GM23338 (cell line): Measurements from ENCODE around the gene EHF. TPM values are rescaled to one million over a fixed set of nuclear protein-coding genes. Genes with fewer than 3 reads are reported as not detected.

Experiments
- ATAC-seq: fragments of 200-7000 bp; cut with Tn5 transposase; 3 replicates; pipeline ENCODE4 v1.9.1; 2020
- DNase-seq: peaks from one replicate; pipeline ENCODE4 v3.0.0-alpha.2; 2015; ENCODE audit warnings: low spot score
- H2AFZ ChIP-seq: fragments of 200-600 bp; sonication (generic); 2 replicates; pipeline ENCODE4 v1.8.0; 2016; ENCODE audit warnings: antibody characterized with exemption, mild to moderate bottlenecking, moderate library complexity
- H3F3A ChIP-seq: fragments of 200-600 bp; sonication (generic); replicated peaks from 2 replicates; pipeline ENCODE4 v1.8.0; 2017; ENCODE audit warnings: antibody characterized with exemption, mixed run types, low read depth
- H3K27ac ChIP-seq: fragments of 200-600 bp; sonication (generic); 2 replicates; pipeline ENCODE4 v1.6.1; 2016; ENCODE audit warnings: low read depth
- H3K27me3 ChIP-seq: fragments of 200-600 bp; sonication (generic); 2 replicates; pipeline ENCODE4 v1.8.0; 2016; ENCODE audit warnings: mild to moderate bottlenecking, mixed run types, moderate library complexity; ENCODE audit not compliant: insufficient read depth
- H3K36me3 ChIP-seq: fragments of 200-600 bp; sonication (generic); 2 replicates; pipeline ENCODE4 v1.8.0; 2016; ENCODE audit warnings: mild to moderate bottlenecking; ENCODE audit not compliant: insufficient read depth
- H3K4me1 ChIP-seq: fragments of 200-600 bp; sonication (generic); 2 replicates; pipeline ENCODE4 v1.8.0; 2016; ENCODE audit warnings: mild to moderate bottlenecking, moderate library complexity; ENCODE audit not compliant: insufficient read depth
- H3K4me2 ChIP-seq: fragments of 200-600 bp; sonication (generic); 2 replicates; pipeline ENCODE4 v1.7.1; 2017; ENCODE audit warnings: mixed run types
- H3K4me3 ChIP-seq: fragments of 200-600 bp; sonication (generic); 2 replicates; pipeline ENCODE4 v1.6.1; 2016; ENCODE audit warnings: mixed run types
- H3K79me2 ChIP-seq: fragments of 200-600 bp; sonication (generic); replicated peaks from 2 replicates; pipeline ENCODE4 v1.8.0; 2017; ENCODE audit warnings: mild to moderate bottlenecking; ENCODE audit not compliant: insufficient read depth
- H3K9me2 ChIP-seq: fragments of 200-600 bp; sonication (generic); 2 replicates; pipeline ENCODE4 v1.8.0; 2017; ENCODE audit not compliant: insufficient read depth
- H4K20me1 ChIP-seq: fragments of 200-600 bp; sonication (generic); replicated peaks from 2 replicates; pipeline ENCODE4 v1.8.0; 2017; ENCODE audit warnings: mild to moderate bottlenecking; ENCODE audit not compliant: insufficient read depth
- H3K27ac Mint-ChIP-seq: 2 replicates; pipeline ENCODE4 v1.8.0; 2020; ENCODE audit warnings: inconsistent platforms, mild to moderate bottlenecking, moderate library complexity, mixed read lengths
- H3K27me3 Mint-ChIP-seq: 3 replicates; pipeline ENCODE4 v1.8.0; 2022; ENCODE audit warnings: low read depth, mild to moderate bottlenecking, moderate library complexity, mixed read lengths, inconsistent platforms; ENCODE audit not compliant: insufficient read depth, poor library complexity
- H3K36me3 Mint-ChIP-seq: 3 replicates; pipeline ENCODE4 v1.8.0; 2021; ENCODE audit warnings: low read depth, mild to moderate bottlenecking, inconsistent platforms, moderate library complexity, mixed read lengths
- H3K4me1 Mint-ChIP-seq: 3 replicates; pipeline ENCODE4 v1.8.0; 2020; ENCODE audit warnings: mild to moderate bottlenecking, inconsistent platforms, mixed read lengths
- H3K4me3 Mint-ChIP-seq: 3 replicates; pipeline ENCODE4 v1.8.0; 2021; ENCODE audit warnings: moderate library complexity, mild to moderate bottlenecking, inconsistent platforms, mixed read lengths
- H3K9me3 Mint-ChIP-seq: 3 replicates; pipeline ENCODE4 v1.8.0; 2020; ENCODE audit warnings: moderate library complexity, mild to moderate bottlenecking, inconsistent platforms, mixed read lengths
- NANOG ChIP-seq: IDR thresholded peaks from 2 replicates; pipeline ENCODE4 v1.6.1; 2016; ENCODE audit warnings: antibody characterized with exemption, borderline replicate concordance
- ZNF331 ChIP-seq: fragments of 250-450 bp; sonication (Bioruptor Pico); IDR thresholded peaks from 2 replicates; pipeline ENCODE4 v1.5.0; 2020; ENCODE audit warnings: low read depth, mild to moderate bottlenecking, moderate library complexity
- polyA plus RNA-seq: library from polyadenylated mRNA; unstranded; fragments of >200 nt; fragmentation: Nextera tagmentation; extraction: Ambion mirVana; gene quantifications from 2 replicates; pipeline ENCODE4 v1.2.1, GENCODE V29; 2016
- total RNA-seq: library from RNA; depleted of rRNA; stranded (reverse); fragments of >200 nt; shearing (Covaris generic); gene quantifications from 2 replicates; pipeline ENCODE4 v1.2.3, GENCODE V29; 2014; rRNA removed

The EHF gene
- total and polyA plus RNA-seq, 2 experiments from 2014 or later = not detected

DNA sequence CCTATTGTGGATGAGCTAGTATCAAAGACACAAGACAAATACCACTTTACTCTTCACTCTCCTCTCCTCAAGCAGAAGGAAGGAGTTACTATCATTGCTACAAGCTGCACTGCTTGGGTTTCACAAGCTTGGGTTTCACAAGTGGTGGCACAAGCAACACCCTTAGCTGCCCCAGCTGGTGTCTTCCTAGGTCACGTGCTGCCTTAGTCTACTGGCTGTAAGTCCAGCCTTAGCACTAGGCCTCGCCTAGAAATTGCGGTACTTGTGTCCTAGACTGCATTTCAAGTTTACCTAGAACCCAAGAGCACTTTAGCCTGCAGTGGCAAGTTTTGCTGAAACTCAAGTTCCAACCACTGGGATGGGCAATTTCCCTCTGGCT is 86.6 kb downstream of the EHF start:
- DNase-seq (no peak), ATAC-seq (no peak)
- Mint-ChIP-seq H3K4me1 (no peaks in the 10 kb centered on the region), H3K27me3 (no peaks in the 10 kb centered on the region), H3K9me3 (peaks cover 34% of the 10 kb centered on the region), H3K4me3 (no peak overlapping the region), H3K27ac (no peak overlapping the region), H3K36me3 (peaks cover 62% of the 10 kb centered on the region)
- peaks cover 26% of the 10 kb centered on the region for H3K36me3 ChIP-seq
- no peaks in the 10 kb centered on the region for H3F3A ChIP-seq
- no peaks in the 10 kb centered on the region for H3K27me3 ChIP-seq
- H3K9me2 ChIP-seq = no peaks in the 10 kb centered on the region
- no peak overlapping the region for H3K27ac ChIP-seq
- H2AFZ ChIP-seq = no peak overlapping the region
- no peaks in the 10 kb centered on the region for H4K20me1 ChIP-seq
- no peaks in the 10 kb centered on the region for H3K4me1 ChIP-seq
- TF ChIP-seq NANOG (no peak), ZNF331 (CRISPR knock-in tag) (no peak)
- H3K4me2 ChIP-seq = no peak overlapping the region
- peaks cover 64% of the 10 kb centered on the region for H3K79me2 ChIP-seq
- H3K4me3 ChIP-seq = no peak overlapping the region

Other genes with a start within 250 kb of the EHF start
- gene CAT, start 182.2 kb upstream of the EHF start, total RNA-seq = 24.0 and 24.3 TPM in 2 replicates
- gene CAT, start 182.2 kb upstream of the EHF start, polyA plus RNA-seq = 13.1 and 15.9 TPM in 2 replicates
- not detected in 2 replicates for gene ELF5, start 107.3 kb upstream of the EHF start, total RNA-seq
- gene ELF5, start 107.3 kb upstream of the EHF start, polyA plus RNA-seq = not detected in 2 replicates